BE2C (cell line): ENCODE results near the gene AFDN.

Experiments used
- DNase-seq: peaks from one replicate; pipeline ENCODE4 v3.0.0-alpha.2; 2020
- H3K27me3 ChIP-seq: fragments of 250-450 bp; sonication (Bioruptor Pico); 2 replicates; pipeline ENCODE4 v1.5.1; 2020; ENCODE audit warnings: mild to moderate bottlenecking
- H3K36me3 ChIP-seq: fragments of 250-450 bp; sonication (Bioruptor Pico); 2 replicates; pipeline ENCODE4 v1.5.1; 2020; ENCODE audit warnings: mild to moderate bottlenecking
- H3K4me1 ChIP-seq: fragments of 250-450 bp; sonication (Bioruptor Pico); 2 replicates; pipeline ENCODE4 v1.5.1; 2020
- H3K4me3 ChIP-seq: 2 replicates; pipeline ENCODE4 v1.5.1; 2011; ENCODE audit warnings: low read depth, low read length
- H3K9me3 ChIP-seq: fragments of 250-450 bp; sonication (Bioruptor Pico); 2 replicates; pipeline ENCODE4 v1.5.1; 2020
- TF ChIP-seq, protein P1 (sequence below): IDR thresholded peaks from 2 replicates; pipeline ENCODE4 v1.5.1; 2012; ENCODE audit warnings: mild to moderate bottlenecking, low read depth, low read length

AFDN gene

DNA sequence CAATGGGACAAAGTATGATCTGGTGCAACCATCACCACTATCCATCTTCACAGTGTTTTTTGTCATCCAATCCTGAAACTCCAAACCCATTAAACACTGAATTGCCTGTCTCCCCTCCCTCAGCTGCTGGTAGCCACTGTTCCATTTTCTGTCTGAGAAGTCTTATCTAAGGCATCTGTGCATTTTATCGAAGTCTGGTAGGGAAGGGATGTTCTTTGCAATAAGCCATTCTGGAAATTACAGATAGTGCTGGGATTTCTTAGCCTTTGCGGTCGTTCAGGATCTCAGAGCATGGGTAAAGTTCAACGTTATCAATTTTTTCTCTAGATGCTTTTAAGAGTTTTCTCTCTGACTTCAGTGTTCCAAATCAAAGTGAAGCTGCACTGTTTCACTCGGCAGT lies 194.9 kb downstream of the AFDN start:
- Histone ChIP-seq H3K27me3 (no peaks in the 10 kb centered on the region), H3K4me1 (no peaks in the 10 kb centered on the region), H3K4me3 (no peak overlapping the region)

More for the DNA sequence above, 194.9 kb downstream of the AFDN start:
- Histone ChIP-seq H3K36me3 (no peaks in the 10 kb centered on the region), H3K9me3 (no peaks in the 10 kb centered on the region)
- TF ChIP-seq, protein P1, sequence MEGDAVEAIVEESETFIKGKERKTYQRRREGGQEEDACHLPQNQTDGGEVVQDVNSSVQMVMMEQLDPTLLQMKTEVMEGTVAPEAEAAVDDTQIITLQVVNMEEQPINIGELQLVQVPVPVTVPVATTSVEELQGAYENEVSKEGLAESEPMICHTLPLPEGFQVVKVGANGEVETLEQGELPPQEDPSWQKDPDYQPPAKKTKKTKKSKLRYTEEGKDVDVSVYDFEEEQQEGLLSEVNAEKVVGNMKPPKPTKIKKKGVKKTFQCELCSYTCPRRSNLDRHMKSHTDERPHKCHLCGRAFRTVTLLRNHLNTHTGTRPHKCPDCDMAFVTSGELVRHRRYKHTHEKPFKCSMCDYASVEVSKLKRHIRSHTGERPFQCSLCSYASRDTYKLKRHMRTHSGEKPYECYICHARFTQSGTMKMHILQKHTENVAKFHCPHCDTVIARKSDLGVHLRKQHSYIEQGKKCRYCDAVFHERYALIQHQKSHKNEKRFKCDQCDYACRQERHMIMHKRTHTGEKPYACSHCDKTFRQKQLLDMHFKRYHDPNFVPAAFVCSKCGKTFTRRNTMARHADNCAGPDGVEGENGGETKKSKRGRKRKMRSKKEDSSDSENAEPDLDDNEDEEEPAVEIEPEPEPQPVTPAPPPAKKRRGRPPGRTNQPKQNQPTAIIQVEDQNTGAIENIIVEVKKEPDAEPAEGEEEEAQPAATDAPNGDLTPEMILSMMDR = no peak
- no peak for DNase-seq
